Ascending aorta (tissue), 2 donors: Measurements from ENCODE around the gene RNF111. TPM values are rescaled to one million over a fixed set of nuclear protein-coding genes. Genes with fewer than 3 reads are reported as not detected.

Experiments used
- DNase-seq, 2 donors: peaks; one replicate each; pipeline ENCODE4 v3.0.0-alpha.2; 2019; ENCODE audit warnings: low spot score in 2 of 2
- H3K27ac ChIP-seq, 2 donors: fragments of 200-600 bp; sonication (generic); one replicate each; pipeline ENCODE4 v1.5.1; 2016 to 2017; ENCODE audit warnings: mild to moderate bottlenecking in 1 of 2
- H3K27me3 ChIP-seq: fragments of 200-600 bp; sonication (generic); one replicate; pipeline ENCODE4 v1.5.1; 2017
- H3K36me3 ChIP-seq, 2 donors: fragments of 200-600 bp; sonication (generic); one replicate each; pipeline ENCODE4 v1.5.1; 2016
- H3K4me1 ChIP-seq, 2 donors: fragments of 200-600 bp; sonication (generic); one replicate each; pipeline ENCODE4 v1.5.1; 2016 to 2017; ENCODE audit warnings: mild to moderate bottlenecking in 1 of 2
- H3K4me3 ChIP-seq, 2 donors: fragments of 200-600 bp; sonication (generic); one replicate each; pipeline ENCODE4 v1.5.1; 2016 to 2017; ENCODE audit warnings: mild to moderate bottlenecking in 1 of 2
- H3K9me3 ChIP-seq, 2 donors: fragments of 200-600 bp; sonication (generic); one replicate each; pipeline ENCODE4 v1.5.1; 2016
- intact Hi-C: fragments of 100-400 bp; cut with DNase I; formaldehyde crosslinking; loops from one replicate; pipeline ENCODE4 v1.15.1; 2023
- total RNA-seq: library from RNA; depleted of rRNA; stranded (reverse); fragments of >200 nt; gene quantifications from one replicate; pipeline ENCODE4 v1.1.0, GENCODE V29; 2016
- TF ChIP-seq, protein P1 (sequence below), 3 experiments: fragments of 200-600 bp in 2 of 3; fragments of 450-650 bp in 1 of 3; sonication (generic) in 2 of 3; IDR thresholded peaks; one replicate each; pipeline ENCODE4 v1.5.1; 2016 to 2019; ENCODE audit warnings: antibody characterized with exemption in 3 of 3, mild to moderate bottlenecking in 1 of 3, moderate library complexity in 1 of 3

Gene RNF111
- total RNA-seq, 1 donor from 2014 or later: 12.2 TPM

DNA sequence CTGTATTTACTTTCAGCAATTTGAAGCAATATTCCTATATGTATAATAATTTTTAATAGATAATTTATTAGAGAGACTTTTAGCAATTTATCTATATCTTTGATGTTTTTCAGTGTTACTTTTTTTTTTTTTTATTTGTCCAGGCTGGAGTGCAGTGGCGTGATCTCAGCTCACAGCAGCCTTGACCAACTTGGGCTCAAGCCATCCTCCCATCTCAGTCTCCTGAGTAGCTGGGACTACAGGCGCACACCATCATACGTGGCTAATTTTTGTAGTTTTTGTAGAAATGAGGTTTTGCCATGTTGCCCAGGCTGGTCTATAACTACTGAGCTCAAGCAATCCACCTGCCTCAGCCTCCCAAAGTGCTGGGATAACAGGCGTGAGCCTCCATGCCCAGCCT lies 28.7 kb upstream of the RNF111 start:
- H3K4me1 ChIP-seq: no peaks in the 10 kb centered on the region
- H3K36me3 ChIP-seq: no peaks in the 10 kb centered on the region
- no peak overlapping the region for H3K27ac ChIP-seq
- H3K9me3 ChIP-seq: no peaks in the 10 kb centered on the region
- TF ChIP-seq, protein P1, sequence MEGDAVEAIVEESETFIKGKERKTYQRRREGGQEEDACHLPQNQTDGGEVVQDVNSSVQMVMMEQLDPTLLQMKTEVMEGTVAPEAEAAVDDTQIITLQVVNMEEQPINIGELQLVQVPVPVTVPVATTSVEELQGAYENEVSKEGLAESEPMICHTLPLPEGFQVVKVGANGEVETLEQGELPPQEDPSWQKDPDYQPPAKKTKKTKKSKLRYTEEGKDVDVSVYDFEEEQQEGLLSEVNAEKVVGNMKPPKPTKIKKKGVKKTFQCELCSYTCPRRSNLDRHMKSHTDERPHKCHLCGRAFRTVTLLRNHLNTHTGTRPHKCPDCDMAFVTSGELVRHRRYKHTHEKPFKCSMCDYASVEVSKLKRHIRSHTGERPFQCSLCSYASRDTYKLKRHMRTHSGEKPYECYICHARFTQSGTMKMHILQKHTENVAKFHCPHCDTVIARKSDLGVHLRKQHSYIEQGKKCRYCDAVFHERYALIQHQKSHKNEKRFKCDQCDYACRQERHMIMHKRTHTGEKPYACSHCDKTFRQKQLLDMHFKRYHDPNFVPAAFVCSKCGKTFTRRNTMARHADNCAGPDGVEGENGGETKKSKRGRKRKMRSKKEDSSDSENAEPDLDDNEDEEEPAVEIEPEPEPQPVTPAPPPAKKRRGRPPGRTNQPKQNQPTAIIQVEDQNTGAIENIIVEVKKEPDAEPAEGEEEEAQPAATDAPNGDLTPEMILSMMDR (IDR thresholded peaks at IDR 0.05): no peak
- H3K27me3 ChIP-seq: no peaks in the 10 kb centered on the region
- DNase-seq: no peak
- intact Hi-C loops: no loop called here
- H3K4me3 ChIP-seq: no peak overlapping the region

DNA sequence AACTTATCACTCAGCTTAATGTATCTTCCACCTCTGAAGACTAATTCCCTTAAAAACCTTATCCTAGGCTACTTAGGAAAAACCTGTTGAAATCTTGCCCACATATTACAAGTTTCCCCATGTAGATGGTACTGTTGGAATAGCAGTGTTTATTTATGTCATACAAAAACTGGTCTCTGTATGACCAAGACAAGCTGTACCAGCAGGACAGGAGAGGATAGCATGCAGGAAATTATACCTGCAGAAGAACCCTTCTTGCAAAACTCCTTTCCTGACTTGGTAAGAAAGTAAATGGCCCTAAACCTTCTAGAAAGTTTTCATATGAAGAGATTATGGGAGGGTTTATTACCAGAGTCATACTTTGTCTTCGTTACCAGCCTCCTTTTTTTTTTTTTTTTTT lies 25.3 kb upstream of the RNF111 start:
- no peaks in the 10 kb centered on the region for H3K27me3 ChIP-seq
- no peaks in the 10 kb centered on the region for H3K9me3 ChIP-seq
- H3K27ac ChIP-seq: no peak overlapping the region
- no peak overlapping the region for H3K4me3 ChIP-seq
- intact Hi-C loops: no loop called here
- H3K36me3 ChIP-seq: no peaks in the 10 kb centered on the region
- TF ChIP-seq, protein P1 (IDR thresholded peaks at IDR 0.05): no peak
- DNase-seq: no peak
- no peaks in the 10 kb centered on the region for H3K4me1 ChIP-seq

DNA sequence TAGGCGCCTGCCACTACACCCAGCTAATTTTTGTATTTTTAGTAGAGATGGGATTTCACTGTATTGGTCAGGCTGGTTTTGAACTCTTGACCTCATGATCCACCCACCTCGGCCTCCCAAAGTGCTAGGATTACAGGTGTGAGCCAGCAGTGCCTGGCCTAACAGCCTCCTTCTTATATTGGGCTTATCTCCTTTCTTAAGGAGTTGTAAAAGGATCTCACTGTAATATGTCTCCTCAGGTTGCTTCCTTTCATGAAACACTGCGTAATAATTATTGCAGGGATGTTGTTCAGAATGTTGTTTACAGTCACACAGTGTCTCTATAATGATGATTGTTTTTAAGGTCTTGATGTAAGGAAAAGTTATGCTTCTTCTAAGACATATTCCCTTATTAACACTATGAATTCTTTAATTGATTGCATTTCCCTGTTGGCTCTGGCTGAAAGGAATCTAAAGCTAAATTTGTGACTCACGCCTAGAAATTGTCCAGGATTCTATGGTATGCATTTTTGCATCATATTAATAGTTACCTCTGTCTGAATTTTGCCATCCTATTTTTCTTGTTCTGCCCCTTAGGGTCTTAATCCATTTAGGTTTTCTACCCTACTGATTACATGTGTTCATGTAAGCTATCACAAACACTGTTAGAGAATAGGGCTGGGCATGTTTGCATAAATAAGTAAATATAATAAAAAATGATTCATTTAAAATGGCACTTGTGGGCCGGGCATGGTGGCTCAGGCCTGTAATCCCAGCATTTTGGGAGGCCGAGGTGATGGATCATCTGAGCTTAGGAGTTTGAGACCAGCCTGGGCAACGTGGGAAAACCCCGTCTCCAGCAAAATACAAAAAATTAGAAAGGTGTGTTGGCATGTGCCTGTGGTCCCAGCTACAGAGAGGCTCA lies 24.5 kb upstream of the RNF111 start:
- Histone ChIP-seq H3K27ac (no peak overlapping the region), H3K36me3 (no peaks in the 10 kb centered on the region), H3K4me3 (no peak overlapping the region), H3K9me3 (no peaks in the 10 kb centered on the region), H3K4me1 (no peaks in the 10 kb centered on the region), H3K27me3 (no peaks in the 10 kb centered on the region)
- TF ChIP-seq, protein P1 (IDR thresholded peaks at IDR 0.05): no peak
- intact Hi-C loops: no loop called here
- no peak for DNase-seq

DNA sequence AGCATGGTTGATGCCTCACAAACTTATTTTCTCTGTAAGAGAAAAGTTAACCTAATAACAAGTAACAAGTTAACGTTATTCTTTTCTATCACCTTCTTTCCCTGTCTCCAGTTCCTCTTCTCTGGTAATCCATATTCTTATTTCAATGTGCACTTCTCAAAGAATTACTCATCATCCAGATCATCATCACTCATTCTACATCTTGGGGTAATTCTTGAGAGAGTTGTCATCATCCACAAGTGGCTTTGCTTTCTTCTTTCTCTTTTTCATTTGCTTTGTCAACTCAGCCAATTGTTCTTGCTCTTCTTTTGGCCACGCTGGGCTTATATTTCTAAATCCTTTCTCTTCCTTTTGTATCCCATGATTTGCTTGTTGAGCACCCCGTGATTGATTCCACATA lies 20.8 kb upstream of the RNF111 start:
- H3K4me3 ChIP-seq: no peak overlapping the region
- H3K4me1 ChIP-seq: no peaks in the 10 kb centered on the region
- no peaks in the 10 kb centered on the region for H3K9me3 ChIP-seq
- TF ChIP-seq, protein P1 (IDR thresholded peaks at IDR 0.05): no peak
- DNase-seq: no peak
- no peaks in the 10 kb centered on the region for H3K36me3 ChIP-seq
- no peak overlapping the region for H3K27ac ChIP-seq
- no peaks in the 10 kb centered on the region for H3K27me3 ChIP-seq
- intact Hi-C loops: no loop called here

DNA sequence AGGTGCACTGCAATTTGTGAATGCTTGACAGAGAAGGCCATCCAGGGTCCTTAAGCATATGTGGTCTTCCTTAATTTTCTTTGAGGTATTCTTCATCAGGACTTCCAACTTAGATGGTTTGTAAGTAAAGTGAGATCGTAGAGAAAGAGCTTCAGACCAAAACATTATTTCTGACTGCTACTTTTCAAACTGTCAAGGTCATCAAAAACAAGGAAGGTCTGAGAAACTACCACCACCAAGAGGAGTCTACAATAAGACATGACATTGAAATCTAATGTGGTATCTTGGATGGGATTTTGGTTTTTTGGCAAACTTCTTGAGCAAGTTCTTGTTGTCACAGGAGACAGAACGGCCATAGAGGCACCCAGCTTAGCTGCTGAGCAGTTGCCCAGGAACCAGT lies 20.0 kb upstream of the RNF111 start:
- H3K4me3 ChIP-seq: no peak overlapping the region
- no peaks in the 10 kb centered on the region for H3K36me3 ChIP-seq
- no peaks in the 10 kb centered on the region for H3K9me3 ChIP-seq
- DNase-seq: no peak
- no peaks in the 10 kb centered on the region for H3K27me3 ChIP-seq
- TF ChIP-seq, protein P1 (IDR thresholded peaks at IDR 0.05): no peak
- no peaks in the 10 kb centered on the region for H3K4me1 ChIP-seq
- H3K27ac ChIP-seq: no peak overlapping the region
- intact Hi-C loops: no loop called here
